ENCODE results near the gene LRRC61. TPM values are rescaled to one million over a fixed set of nuclear protein-coding genes. Genes with fewer than 3 reads are reported as not detected.
A peak's percentile ranks its signal among the peaks of the same experiment; 100 is the strongest.

Gene LRRC61
- total RNA-seq, 4 donors from 2014 or later: 9.9 to 46.1 (median 37.9) TPM

DNA sequence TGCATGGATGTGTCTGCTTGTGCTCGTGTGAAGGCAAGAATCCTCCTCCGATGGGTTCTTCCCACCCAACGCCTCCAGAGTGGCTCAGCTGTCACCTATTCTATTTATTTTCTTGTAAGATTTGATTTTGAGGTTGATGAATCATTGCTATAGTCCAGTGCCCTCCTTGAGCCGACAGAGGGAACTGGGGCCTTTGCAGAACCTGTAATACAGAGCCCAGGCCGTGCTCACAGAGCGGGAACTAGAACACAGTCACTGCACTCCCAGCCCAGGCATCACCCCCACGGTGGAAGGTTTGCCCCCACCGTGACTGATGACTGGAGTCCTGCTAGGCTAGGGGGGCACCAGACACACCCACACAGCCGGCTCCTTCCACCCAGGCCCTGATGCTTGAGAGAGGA, 16.3 kb downstream of the LRRC61 start:
- intact Hi-C loops (cut with DNase I): no loop called here
- TF ChIP-seq POLR2A (IDR thresholded peaks at IDR 0.05): no peak
- TF ChIP-seq, protein P1, sequence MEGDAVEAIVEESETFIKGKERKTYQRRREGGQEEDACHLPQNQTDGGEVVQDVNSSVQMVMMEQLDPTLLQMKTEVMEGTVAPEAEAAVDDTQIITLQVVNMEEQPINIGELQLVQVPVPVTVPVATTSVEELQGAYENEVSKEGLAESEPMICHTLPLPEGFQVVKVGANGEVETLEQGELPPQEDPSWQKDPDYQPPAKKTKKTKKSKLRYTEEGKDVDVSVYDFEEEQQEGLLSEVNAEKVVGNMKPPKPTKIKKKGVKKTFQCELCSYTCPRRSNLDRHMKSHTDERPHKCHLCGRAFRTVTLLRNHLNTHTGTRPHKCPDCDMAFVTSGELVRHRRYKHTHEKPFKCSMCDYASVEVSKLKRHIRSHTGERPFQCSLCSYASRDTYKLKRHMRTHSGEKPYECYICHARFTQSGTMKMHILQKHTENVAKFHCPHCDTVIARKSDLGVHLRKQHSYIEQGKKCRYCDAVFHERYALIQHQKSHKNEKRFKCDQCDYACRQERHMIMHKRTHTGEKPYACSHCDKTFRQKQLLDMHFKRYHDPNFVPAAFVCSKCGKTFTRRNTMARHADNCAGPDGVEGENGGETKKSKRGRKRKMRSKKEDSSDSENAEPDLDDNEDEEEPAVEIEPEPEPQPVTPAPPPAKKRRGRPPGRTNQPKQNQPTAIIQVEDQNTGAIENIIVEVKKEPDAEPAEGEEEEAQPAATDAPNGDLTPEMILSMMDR (IDR thresholded peaks at IDR 0.05): no peak
- Histone ChIP-seq H3K27ac (no peak overlapping the region), H3K4me3 (replicated peaks in 1 of 3) (no peak overlapping the region), H3K27me3 (no peaks in the 10 kb centered on the region), H3K9me3 (no peaks in the 10 kb centered on the region), H3K4me1 (peaks cover 23 to 39% of the 10 kb centered on the region in 2 donors), H3K36me3 (no peaks in the 10 kb centered on the region)
- WGBS, 2 donors: 81 to 83% methylated on average over 9 of the region's 9 CpGs
- no peak for DNase-seq

DNA sequence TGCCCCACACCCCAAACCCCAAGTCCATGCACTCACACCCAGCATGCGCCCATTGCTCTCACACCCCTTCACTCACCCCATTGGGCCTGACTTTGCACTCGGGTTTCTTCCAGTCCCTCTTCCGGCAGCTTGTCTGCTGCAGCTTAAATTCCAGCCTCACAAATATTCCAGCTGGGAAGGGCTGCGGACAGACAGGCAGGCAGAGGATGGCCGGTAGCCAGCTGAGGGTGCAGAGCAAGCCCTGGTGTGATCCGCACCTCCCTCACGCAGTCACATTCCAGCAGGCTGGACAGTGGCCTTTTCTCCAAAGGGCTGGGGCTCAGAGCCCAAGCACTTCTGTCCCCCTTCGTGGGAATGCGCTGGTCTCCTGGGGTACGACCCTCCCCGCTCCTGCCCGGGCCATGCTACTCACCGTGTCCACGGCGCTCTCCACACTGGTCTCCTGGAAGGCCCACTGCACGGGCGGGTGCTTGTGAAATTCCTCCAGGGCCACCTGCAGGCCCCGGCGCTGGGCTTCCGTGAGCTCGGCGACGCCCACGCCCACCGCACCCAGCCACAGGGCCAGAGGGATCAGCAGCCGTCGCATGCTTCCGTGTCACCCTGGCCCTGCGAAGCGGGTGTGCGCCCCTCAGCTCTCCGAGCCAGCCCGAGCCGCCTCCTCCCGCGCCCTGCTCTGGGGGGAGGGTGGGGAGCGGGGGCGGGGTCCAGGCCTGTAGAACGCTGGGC, 17.0 kb downstream of the LRRC61 start:
- Histone ChIP-seq H3K36me3 (no peaks in the 10 kb centered on the region), H3K4me1 (peaks cover 23 to 39% of the 10 kb centered on the region in 2 donors), H3K9me3 (no peaks in the 10 kb centered on the region), H3K4me3 (replicated peaks in 1 of 3) (peak overlapping the region in 2 of 3 donors; percentile 10 to 39), H3K27ac (peak overlapping the region in 2 of 3 donors; percentile 38 to 56), H3K27me3 (no peaks in the 10 kb centered on the region)
- DNase-seq: peak; percentile 63 to 67
- intact Hi-C loops (cut with DNase I): no loop called here
- TF ChIP-seq POLR2A (IDR thresholded peaks at IDR 0.05): no peak
- TF ChIP-seq, protein P1 (IDR thresholded peaks at IDR 0.05): no peak
- 13 to 24% methylated on average over 10 to 23 of the region's 39 CpGs for WGBS, 2 donors

DNA sequence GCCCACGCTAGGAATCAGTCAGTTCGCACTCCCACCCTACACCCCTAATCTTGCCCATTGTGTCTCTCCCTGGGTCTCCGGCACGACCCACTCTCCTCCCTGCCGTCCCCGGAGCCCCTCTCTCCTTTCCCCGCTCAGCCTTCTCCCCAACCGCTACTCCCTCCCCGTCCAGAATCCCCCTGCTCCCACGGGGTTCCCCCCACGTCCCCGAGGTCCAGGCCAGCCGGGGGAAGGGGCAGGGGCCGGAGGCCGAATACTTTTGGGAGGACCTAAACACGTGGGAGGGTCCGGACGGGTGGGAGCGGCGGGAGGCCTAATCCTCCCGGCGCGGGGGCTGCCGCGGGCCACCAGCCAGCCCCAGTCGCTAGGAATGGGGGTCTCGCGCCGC, 17.7 kb downstream of the LRRC61 start:
- intact Hi-C loops (cut with DNase I): no loop called here

DNA sequence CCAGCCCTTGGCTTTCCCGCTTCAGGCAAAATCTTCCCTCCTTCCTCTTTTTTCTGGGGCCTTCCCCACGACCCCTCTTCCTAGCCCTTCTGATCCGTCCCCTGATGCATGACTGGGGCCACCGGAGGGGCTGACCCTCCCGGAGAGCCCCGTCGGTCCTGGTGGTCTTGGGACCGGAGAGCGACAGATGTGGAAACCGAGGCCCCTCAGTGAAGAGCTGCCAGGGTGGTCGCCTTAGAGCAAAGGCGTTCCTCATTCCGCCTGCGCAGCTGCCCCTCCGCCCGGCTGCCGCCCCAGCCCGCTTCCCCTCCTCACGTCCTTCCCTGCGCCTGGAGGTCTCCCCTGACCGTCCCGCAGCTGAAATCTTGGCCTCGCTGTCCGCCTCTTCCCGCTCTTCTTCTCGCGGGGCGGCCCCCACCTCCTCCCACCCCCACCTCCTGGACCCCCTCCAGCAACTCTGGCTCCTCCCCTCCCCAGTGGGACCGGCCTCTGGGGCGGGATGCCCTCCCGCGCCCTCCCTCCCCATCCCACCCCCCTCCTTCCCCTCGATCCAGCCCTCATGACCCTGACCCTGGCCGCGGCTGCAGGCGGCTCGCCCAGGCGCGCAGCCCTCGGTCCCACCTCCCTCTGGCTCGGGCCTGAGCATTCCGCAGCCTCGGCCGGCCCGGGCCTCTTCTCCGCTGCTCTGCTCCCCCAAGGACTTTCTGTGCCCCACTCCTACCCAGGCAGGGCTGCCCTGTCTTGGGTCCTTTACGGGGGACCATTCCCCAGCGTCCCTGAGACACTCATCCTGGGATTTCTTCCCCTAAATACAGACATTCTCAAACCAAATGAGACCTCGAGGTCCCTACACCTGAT, 18.3 kb downstream of the LRRC61 start, which contains the start of gene RARRES2:
TSS of gene RARRES2 (minus strand) at position 367 of the 858 bp plus-strand sequence. CDS start 1,020 bp downstream, outside the sequence.
- WGBS, 2 donors: 8 to 17% methylated on average over 24 to 47 of the region's 49 CpGs
- H3K4me3 ChIP-seq (replicated peaks in 1 of 3): peak within 1 kb of the TSS in 2 of 3 donors; percentile 20 to 39
- peak within 1 kb of the TSS; percentile 22 to 56 (median 38) for H3K27ac ChIP-seq
- H3K9me3 ChIP-seq: no peaks in the 10 kb centered on the region
- H3K36me3 ChIP-seq: no peaks in the 10 kb centered on the region
- peak; percentile 31 to 38 for DNase-seq
- TF ChIP-seq POLR2A (IDR thresholded peaks at IDR 0.05): no peak
- TF ChIP-seq, protein P1 (IDR thresholded peaks at IDR 0.05): no peak
- intact Hi-C loops (cut with DNase I): no loop called here
- peaks cover 14 to 27% of the 10 kb centered on the region in 2 donors for H3K4me1 ChIP-seq
- no peaks in the 10 kb centered on the region for H3K27me3 ChIP-seq

More for the DNA sequence above, 17.7 kb downstream of the LRRC61 start:
- peak overlapping the region; percentile 22 to 56 (median 38) for H3K27ac ChIP-seq
- whole genome bisulfite sequencing, 2 donors: 12 to 18% methylated on average over 16 to 27 of the region's 29 CpGs
- peaks cover 18 to 33% of the 10 kb centered on the region in 2 donors for H3K4me1 ChIP-seq
- peak overlapping the region in 2 of 3 donors; percentile 20 to 39 for H3K4me3 ChIP-seq (replicated peaks in 1 of 3)
- no peaks in the 10 kb centered on the region for H3K36me3 ChIP-seq
- TF ChIP-seq POLR2A (IDR thresholded peaks at IDR 0.05): no peak
- TF ChIP-seq, protein P1 (IDR thresholded peaks at IDR 0.05): no peak
- DNase-seq: no peak
- no peaks in the 10 kb centered on the region for H3K27me3 ChIP-seq
- no peaks in the 10 kb centered on the region for H3K9me3 ChIP-seq

Data from thyroid gland (tissue), 4 donors.